ENCODE data around the gene CCDC183.
"Not testable (repeated sequence)": the region's sequence is repeated elsewhere in the genome, so short reads cannot be mapped to it uniquely, and the experiment has no call there.

The CCDC183 gene

DNA sequence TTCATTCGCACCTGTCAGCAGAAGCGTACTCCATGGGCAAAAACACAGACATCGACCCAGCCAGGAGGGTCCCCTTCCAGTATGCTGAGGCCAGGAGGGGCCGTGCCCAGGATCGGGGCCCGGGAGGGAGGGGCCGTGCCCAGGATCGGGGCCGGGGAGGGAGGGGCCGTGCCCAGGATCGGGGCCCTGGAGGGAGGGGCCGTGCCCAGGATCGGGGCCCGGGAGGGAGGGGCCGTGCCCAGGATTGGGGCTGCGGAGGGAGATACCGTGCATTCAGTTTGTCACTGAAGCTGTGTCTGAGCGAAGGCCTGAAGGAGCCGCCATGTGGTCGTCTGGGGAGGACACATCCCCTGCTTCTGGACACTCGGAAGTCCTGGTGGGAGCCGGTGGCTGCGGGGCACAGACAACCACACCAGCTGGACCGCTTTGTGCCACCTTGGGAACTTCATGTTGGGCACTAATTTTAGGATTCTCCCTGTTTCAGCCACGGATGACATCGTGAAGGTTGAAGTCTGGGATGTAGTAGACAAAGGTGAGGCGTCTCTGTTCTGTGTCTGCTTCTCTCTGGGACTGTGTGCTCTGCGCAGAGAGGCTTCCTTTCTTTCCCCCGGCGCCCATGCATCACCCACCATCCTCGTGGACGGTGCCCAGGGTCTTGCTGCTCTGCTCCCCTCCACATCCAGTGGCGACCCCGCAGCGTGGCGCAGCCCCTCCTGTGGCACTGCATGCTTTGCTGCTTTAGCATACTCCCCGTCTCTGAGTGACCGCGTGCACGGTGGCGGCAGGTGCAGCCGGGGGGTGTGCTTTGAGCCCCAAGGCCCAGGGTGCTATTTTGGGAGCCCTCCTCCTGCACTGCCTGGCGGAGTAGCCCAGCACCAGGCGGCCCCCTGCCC lies 29.4 kb downstream of the CCDC183 start:
- DNase-seq (ENCODE audit: low spot score): no peak

DNA sequence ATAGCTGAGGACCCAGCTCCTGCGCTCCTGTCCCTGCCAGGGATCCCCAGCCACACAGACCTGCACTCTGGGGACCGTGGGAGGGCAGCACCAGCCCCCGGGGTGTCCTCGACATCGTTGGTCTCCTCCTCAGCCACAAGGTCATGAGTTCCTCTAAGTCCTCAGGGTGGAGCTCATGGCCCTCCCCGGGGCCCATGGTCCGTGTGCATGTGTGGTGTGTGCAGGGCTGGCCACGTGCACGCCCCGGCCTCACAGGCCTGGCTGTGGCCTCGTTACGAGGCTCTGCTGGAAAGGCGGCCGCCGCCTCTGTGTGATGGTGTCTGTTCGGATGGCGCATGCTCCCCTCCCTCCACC lies 30.0 kb downstream of the CCDC183 start:
- DNase-seq (ENCODE audit: low spot score): no peak

DNA sequence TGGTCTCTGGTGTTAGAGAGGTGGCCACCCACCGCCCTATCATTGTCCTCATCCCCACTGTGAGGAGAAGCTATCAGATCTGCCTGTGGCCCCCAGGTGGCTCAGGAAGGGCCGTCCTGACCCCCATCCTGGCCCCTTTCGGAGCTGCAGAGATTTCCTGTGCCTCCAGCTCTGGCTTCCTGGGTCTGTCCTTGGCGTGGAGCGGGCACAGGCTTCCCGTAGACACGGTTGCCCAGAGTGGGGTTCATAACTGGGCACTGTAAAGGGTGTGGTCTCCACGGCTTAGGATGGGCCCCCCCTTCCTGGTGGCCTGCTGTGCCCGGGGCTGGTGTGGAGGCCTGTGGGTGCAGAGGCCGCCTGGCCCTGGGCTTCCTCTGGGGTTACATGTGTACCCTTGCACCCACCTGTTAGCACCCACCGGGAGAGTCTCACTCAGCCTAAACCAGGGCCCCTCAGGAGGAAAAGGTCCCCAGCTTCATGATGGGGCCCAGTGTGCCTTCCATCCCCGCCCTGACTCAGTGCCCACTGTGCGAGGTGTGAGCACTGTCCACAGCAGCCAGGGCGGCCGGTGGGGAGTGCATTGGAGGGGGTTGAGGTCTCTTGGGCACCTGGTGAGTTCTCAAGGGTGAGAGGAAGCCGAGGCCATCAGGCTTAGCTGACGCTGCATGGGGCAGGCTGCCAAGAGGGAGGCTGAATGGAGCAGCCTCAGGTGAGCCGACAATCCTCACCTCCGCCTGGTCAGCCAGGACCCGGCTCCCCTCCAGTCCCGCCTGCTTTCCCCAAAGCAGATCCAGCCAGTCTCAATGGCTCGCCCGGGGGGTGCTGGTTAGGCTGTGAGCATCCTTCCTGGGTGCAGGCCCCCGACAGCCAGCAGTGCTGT lies 30.8 kb downstream of the CCDC183 start:
- no peak for DNase-seq (ENCODE audit: low spot score)

DNA sequence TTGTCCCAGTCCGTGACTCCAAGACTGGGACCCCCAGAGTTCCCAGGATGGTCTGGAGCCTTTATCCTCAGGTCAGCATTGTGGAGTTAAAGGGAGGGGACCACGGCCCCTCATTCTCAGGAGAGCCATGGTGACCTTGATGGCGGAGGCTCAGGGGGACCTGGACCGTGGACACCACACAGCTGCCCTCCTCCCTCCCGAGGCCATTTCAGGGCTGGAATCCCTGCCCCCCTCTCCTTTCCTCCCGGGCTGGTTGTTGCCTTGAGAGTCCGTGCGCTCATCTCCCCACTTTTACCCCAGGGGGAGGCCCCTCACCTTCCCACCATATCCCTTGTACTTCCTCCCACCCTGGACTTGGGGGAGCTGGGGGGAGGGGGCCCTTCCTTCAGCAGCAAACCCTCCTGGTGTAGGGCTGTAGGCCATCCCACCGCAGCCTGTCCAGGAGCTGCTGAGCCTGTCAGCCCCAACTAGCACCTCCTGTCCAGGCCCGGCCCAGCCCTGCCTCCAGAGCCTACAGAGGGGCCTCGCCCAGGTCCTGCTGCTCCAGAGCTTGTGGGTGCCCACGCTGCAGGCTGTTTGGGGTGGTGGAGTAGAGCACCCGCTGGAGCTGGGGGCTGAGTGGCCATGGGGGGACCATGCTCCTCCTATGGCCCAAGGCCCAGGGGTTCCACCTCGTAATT lies 31.8 kb downstream of the CCDC183 start:
- DNase-seq (ENCODE audit: low spot score): no peak

DNA sequence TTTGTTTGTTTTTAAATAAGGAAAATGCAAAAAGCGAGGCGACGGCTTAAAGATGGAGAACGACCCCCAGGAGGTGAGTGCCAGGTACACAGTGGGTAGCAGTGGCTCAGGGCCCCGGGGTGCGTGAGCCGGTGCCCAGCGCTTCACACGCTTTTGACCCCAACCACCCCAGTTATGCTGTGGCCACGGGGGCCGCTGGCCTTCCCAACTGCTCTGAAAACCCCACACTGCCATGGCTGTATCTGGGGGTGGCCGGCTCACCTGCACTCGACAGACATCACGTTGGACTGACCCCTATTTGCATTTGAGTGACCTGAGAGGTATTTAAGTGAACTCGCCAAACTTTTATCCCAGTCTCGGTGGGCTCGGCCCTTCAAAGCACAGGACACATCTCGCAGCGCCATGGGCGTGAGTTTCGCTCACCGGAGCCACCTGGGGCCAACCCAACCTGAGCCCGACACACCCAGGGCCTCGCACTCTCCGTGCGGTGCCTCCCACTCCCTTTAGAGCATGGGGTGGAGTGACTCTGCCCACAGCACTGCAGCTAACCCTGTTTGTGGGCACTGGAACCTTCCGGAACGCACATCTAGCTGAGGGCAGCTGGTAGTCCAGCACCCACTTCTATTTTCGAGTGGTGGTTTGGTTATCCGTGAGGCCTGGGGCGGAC lies 32.5 kb downstream of the CCDC183 start:
- no peak for DNase-seq (ENCODE audit: low spot score)

DNA sequence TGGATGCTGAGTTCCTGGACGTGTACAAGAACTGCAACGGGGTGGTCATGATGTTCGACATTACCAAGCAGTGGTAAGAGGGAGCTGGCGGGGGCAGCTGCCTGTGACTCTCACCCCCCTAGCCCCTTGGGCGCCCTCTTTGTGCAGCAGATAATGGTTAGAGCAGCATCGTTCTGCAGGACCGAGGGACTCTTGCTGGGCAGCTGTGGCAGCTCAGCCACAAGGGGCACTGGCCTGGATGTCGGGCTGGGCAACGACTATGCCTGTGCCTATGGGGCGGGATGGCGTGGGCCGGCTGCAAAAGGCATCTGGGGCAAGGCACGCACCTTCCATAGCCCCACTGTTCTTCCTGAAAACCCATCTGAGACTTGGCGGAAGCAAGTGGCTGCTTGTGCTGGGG lies 33.3 kb downstream of the CCDC183 start:
- no peak for DNase-seq (ENCODE audit: low spot score)

DNA sequence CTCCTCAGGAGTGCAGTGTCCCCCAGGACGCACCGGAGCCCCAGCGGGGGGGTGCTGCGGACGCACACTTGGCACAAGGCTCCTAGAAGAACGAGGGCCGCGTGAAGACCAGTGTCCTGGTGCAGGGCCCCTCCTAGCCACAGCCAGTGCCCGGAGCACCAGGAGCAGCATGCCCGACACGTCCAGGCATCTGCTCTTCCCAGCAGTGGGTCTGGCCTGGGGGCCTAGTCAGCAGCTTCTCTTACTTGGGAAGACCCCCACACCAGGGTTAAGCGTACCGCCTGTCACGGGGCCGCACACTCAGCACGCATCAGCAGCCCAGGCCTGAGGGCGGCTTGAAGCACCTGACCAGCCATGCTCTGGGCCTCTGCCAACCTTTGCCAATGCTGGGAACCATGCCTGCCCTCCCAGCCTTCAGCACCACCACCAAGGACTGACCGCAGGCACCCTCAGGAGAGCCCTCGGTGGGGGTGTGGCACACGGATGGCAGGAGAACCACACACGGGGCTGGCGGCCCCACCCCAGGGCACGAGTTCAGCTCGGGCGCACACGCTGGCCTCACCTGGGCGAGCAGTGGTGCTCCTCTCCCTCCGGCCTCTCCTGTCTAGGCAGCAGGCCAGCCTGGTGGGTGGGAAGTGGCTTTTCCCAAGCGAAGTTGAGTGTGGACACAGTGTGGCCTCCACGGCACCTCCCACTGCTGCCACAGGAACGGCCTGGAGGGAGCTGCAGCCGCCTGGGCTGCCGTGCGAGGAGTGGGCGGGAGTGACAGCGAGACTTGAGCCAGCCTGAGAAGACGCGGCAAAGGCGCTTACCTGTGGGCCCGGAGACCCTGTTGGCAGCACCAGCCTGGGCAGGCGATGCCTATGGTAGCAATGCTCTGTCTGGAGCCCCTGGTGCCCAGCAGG lies 34.1 kb downstream of the CCDC183 start:
- DNase-seq (ENCODE audit: low spot score): no peak

DNA sequence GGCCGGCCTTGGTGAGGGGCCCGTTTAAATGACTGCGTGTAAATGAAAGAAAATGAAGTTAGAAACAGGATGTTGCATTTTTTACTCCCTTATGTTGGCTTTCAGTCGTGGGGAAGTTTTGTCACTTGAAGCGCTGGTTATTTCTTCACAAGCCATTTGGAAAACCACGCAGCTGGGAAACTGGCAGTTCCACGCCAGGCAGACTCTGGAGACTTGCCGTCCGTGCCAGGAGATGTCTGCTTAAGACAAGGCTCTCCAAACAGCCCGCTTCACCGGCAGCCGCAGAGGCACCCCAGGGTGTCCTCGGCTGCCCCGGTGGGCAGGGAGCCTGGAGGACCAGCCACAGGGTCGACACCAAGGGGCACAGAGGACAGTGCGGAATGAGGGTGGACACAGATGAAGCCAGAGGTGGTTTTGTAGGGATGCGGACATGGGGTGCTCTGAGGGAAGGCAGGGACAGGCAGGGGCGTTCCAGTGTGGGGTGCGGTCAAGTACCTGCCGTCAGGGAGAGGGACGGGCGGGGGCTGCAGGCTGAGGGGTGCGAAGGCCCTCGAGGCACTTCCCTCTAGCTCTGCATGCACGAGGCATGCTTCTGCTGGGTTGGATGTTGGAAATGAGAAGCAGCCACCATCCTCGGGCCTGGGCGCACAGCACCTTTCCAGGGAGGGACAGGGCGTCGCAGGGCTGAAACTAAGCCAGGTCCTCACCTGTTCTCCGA lies 35.0 kb downstream of the CCDC183 start:
- DNase-seq (ENCODE audit: low spot score): no peak

DNA sequence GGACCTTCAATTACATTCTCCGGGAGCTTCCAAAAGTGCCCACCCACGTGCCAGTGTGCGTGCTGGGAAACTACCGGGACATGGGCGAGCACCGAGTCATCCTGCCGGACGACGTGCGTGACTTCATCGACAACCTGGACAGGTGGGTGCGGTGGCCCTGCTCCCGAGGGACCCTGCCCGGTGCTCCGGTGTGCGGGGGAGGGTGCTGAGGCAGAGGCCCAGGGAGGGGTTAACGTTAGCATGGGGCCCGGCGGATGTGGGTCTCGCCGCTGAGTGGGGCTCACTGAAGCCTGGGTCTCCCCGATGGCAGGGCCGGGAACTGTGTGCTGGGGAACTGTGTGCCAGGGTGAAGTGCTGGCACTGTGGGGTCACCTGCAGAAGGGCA lies 35.6 kb downstream of the CCDC183 start:
- no peak for DNase-seq (ENCODE audit: low spot score)

DNA sequence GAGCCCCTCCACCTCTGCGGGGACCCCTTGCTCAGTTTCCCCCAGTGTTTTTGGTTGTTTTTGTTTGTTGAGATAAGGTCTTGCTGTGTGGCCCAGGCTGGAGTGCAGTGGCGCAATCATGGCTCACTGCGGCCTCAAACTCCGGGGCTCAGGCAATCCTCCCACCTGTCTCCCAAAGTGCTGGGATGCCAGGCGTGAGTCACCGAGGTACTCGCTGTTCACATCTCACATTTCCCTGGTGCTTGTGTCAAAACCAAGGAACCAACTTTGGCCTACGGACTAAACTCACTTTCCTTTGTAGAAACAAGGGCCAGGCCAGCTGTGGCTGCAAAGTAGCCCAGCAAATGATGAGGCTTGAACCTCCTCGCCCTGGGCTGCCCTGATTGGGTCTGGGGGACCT lies 36.4 kb downstream of the CCDC183 start:
- no peak for DNase-seq (ENCODE audit: low spot score)

DNA sequence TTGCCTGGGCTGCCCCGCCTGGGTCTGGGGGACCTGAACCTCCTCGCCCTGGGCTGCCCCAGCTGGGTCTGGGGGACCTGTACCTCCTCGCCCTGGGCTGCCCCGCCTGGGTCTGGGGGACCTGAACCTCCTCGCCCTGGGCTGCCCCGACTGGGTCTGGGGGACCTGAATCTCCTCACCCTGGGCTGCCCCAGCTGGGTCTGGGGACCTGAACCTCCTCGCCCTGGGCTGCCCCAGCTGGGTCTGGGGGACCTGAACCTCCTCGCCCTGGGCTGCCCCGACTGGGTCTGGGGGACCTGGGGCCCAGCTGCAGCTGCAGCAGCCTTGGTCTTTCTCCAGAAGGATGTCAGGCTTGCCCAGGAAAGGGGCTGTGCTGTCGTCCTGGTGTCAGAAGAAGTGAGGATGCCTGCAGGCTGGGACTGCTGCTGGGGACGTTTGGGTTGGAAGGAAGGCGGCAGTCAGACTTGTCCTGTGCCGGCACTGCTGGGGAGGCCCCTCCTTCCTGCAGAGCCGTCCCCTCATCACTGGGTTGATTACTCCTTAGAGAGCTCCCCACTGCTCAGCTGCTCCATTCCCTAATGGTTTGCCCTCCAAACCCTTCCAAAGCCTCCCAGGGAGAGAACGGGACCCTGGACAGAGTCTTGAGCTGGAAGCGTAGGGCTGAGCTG lies 37.4 kb downstream of the CCDC183 start:
- not testable (repeated sequence) for DNase-seq (ENCODE audit: low spot score)

DNA sequence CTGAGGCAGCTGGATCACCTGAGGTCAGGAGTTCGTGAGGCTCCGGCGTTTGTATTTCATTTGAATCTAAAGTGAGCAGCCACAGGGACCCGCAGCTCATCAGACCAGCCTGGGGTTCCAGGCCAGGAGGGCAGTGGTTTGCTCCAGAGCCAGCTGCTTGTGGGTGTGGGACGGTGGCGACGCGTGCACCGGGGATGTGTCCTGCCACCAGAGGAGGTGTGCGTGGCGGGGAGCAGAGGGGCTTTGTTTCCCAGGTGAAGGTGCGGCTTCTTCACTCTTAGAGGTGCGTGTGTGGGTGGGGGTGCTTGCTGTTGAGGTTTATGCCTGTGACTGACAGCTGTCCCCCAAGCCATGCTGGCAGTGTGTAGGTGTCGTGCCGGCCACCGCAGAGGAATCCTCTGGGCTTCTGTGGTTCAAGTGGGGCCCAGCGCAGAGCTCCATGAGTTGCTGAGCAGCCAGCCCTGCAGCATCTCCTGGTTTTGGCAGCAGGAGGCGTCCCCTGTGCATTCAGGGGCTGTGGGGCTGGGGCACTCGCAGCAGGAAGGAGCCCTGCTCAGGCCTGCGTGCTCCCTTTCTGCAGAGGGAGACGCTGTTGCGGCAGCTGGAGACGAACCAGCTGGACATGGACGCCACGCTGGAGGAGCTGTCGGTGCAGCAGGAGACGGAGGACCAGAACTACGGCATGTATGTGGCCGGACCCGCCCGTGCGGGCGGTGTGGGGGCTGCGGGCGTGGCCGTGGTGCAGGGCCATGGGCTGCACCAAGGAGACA lies 39.2 kb downstream of the CCDC183 start:
- no peak for DNase-seq (ENCODE audit: low spot score)

DNA sequence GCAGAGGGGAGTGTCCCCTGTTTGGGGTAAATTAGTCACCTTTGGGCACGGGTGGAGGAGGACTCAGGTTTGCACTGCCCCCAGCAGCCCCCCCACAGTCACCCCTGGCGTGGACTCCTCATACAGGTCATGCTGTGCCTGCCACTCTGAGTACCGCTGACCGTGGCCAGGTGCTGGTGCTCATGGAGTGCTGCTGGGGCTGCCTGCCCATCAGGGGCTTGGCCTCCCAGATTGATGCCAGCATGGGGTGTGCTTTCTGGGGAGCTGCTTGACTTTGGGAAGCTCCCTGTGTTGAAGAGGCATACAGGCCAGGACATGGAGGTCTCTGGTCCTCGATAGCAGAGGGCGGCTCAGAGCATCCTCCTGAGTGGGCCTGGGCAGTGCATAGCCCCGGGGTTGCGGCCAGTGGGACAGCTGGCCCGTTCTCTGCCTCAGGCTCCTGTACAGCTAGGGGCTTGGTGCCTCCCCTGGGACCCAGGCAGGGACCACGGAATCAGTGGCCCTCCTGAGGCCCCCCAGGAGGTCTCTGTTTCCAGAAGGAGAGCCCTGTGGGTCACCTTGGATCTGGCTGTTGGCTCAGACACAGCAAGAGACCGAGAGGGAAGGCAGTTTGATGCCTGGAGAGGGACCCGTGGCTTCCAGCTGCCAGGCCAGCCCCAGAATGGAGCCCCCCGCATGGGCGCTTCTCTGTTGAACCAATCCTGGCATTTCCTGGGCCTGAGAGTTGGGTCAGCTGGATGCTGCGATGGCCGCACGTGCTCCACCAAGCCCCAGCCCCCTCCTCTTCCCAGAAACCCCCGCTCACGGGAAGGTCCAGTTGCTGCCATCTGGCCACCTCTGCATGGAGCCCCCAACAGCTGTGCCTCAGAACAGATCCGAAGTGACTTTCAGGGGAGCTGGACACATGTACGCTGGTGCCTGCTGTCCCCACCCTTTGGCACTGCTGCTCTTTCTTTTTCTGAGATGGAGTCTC lies 40.1 kb downstream of the CCDC183 start:
- DNase-seq (ENCODE audit: low spot score): no peak

DNA sequence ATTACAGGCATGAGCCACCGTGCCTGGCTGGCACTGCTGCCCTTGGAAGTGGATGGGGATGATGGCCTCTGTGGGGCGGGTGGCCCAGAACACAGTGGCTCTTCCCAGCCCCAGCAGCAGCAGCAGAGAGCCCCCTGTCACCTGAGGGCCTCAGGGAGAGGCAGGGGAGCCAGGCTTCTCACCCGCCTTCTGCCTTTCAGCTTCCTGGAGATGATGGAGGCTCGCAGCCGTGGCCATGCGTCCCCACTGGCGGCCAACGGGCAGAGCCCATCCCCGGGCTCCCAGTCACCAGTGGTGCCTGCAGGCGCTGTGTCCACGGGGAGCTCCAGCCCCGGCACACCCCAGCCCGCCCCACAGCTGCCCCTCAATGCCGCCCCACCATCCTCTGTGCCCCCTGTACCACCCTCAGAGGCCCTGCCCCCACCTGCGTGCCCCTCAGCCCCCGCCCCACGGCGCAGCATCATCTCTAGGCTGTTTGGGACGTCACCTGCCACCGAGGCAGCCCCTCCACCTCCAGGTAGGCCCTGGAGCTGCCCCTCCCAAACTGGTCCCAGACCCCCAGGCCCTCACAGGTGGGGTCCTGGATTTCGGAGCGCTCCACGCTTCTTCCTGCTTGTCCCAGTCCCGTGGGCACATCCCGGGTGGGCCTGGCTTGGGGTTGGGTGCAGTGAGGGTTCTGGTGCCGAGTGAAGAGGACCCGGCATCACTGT lies 41.2 kb downstream of the CCDC183 start:
- DNase-seq (ENCODE audit: low spot score): no peak

DNA sequence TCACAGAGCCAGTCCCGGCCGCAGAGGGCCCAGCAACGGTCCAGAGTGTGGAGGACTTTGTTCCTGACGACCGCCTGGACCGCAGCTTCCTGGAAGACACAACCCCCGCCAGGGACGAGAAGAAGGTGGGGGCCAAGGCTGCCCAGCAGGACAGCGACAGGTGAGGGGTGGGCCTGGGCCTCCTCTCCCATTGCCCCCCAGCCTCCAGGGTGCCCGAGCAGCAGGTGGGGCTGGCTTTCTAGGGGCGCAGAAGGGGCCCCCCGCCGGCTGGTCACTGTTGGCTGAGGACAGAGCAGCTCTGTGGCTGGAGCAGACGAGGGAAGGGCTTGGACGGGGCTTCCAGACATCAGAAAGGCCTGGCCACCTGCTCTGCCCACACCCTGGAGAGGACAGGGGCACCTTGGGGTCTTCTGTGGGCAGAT lies 41.7 kb downstream of the CCDC183 start:
- not testable (repeated sequence) for DNase-seq (ENCODE audit: low spot score)

DNA sequence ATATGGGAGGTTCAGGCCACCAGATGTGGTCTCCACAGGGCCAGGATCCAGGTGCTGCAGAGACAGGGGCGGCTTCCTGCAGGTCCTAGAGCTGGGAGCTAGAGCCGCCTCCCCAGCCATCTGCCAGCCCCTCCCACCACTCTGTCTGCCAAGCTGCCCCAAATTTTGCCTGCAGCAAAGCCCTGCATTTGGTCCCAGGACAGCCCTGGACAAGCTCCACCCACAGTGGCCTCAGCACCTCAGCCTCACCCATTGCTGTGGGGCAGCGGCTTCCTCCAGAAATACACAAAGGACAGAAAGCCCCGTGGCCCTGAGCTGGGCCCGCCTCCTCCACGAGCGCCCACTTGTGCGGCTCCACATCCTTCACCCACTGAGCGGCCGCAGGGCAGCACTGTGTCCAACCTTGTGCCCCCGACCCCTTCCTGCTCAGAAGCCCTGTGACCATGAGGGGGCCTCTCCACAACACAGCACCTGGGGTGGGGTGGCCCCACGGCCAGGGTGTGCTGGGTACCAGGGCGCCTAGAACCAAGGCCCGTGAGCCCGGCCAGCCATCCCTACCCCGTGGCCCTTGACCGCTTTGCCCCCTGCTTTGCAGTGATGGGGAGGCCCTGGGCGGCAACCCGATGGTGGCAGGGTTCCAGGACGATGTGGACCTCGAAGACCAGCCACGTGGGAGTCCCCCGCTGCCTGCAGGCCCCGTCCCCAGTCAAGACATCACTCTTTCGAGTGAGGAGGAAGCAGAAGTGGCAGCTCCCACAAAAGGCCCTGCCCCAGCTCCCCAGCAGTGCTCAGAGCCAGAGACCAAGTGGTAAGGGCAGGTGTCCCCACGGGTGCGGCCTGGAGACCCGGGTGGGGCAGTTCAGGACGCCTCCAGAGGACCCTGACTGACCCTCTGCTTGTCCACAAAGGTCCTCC lies 42.4 kb downstream of the CCDC183 start:
- DNase-seq (ENCODE audit: low spot score): no peak
